T-helper 9 cell (primary cell): ENCODE data around the gene RND1.
"Not testable (repeated sequence)": the region's sequence is repeated elsewhere in the genome, so short reads cannot be mapped to it uniquely, and the experiment has no call there.

Experiments used
- DNase-seq: peaks from one replicate; pipeline ENCODE4 v3.0.0-alpha.2; 2020

RND1 gene

GRCh38 chr12:48866052-48866711, 512 bp upstream of the RND1 start:
- peak; percentile 10 for DNase-seq

- no peak for DNase-seq
These were observed 2.4 kb downstream of the RND1 start for GRCh38 chr12:48863291-48863690.

- DNase-seq: no peak
These were observed 2.9 kb downstream of the RND1 start for GRCh38 chr12:48862760-48863159.

GRCh38 chr12:48861111-48861510, 4.6 kb downstream of the RND1 start:
- DNase-seq: no peak

- DNase-seq: not testable (repeated sequence)
These were observed 5.4 kb downstream of the RND1 start for GRCh38 chr12:48860236-48860635.

GRCh38 chr12:48859607-48860006, 6.1 kb downstream of the RND1 start:
- no peak for DNase-seq

- DNase-seq: no peak
These were observed 7.6 kb downstream of the RND1 start for GRCh38 chr12:48858043-48858442.

- no peak for DNase-seq
These were observed 8.2 kb downstream of the RND1 start for GRCh38 chr12:48857278-48857994.

GRCh38 chr12:48856379-48856778, 9.3 kb downstream of the RND1 start:
- no peak for DNase-seq

GRCh38 chr12:48854932-48855331, 10.7 kb downstream of the RND1 start:
- DNase-seq: not testable (repeated sequence)

GRCh38 chr12:48854488-48854887, 11.2 kb downstream of the RND1 start:
- no peak for DNase-seq

GRCh38 chr12:48852734-48853688, 12.7 kb downstream of the RND1 start:
- peak; percentile 85 for DNase-seq

- DNase-seq: peak; percentile 83
These were observed 13.6 kb downstream of the RND1 start, which contains the start of gene DDX23 for GRCh38 chr12:48851883-48852733. TSS of gene DDX23 (minus strand) at chr12:48852163. CDS start at chr12:48845782, 6,381 bp downstream.

- DNase-seq: not testable (repeated sequence)
These were observed 23.6 kb downstream of the RND1 start for GRCh38 chr12:48842021-48842420.

- DNase-seq: no peak
These were observed 27.6 kb downstream of the RND1 start for GRCh38 chr12:48838048-48838447.

GRCh38 chr12:48832321-48833060, 33.2 kb downstream of the RND1 start:
- DNase-seq: no peak

GRCh38 chr12:48831257-48831656, 34.4 kb downstream of the RND1 start:
- DNase-seq: no peak

- no peak for DNase-seq
These were observed 36.7 kb downstream of the RND1 start for GRCh38 chr12:48828841-48829575.

- no peak for DNase-seq
These were observed 37.4 kb downstream of the RND1 start for GRCh38 chr12:48828293-48828692.

- DNase-seq: no peak
These were observed 38.1 kb downstream of the RND1 start for GRCh38 chr12:48827513-48828096.
